ENCODE data around the gene LYPD6B.

- TF ChIP-seq CTCF (IDR thresholded peaks at IDR 0.05; ENCODE audit: extremely low read depth in 1 of 2, insufficient read depth in 1 of 2, low read depth in 1 of 2, low read length in 2 of 2) (no peak), EZH2 (IDR thresholded peaks at IDR 0.05; ENCODE audit: borderline replicate concordance, low read depth, low read length, severe bottlenecking) (no peak), POLR2A (IDR thresholded peaks at IDR 0.05; ENCODE audit: low read depth, low read length) (no peak)
Measured at GRCh38 chr2:149009576-149010461, 28.7 kb upstream of the LYPD6B start.

All from endothelial cell of umbilical vein (primary cell).